Caco-2 (cell line): ENCODE data around the gene DYDC2. TPM values are rescaled to one million over a fixed set of nuclear protein-coding genes. Genes with fewer than 3 reads are reported as not detected.

Experiments
- BruUV-seq: library from RNA; stranded (reverse); fragments of 400-500 nt; replicated peaks from 2 replicates; lab custom pipeline; 2021; lab: Mats Ljungman, UMichigan
- CTCF ChIA-PET: fragments of 300-600 bp; sonication (Branson Sonifier 250); formaldehyde crosslinking; loops from one replicate; lab custom pipeline; 2022; ENCODE audit warnings: antibody characterized with exemption; lab: Charles Lee
- POLR2A ChIA-PET: fragments of 300-600 bp; sonication (Branson Sonifier 250); formaldehyde crosslinking; loops from one replicate; lab custom pipeline; 2022; ENCODE audit warnings: antibody characterized with exemption; lab: Charles Lee
- DNase-seq, 2 experiments: peaks; one replicate each; pipeline versions ENCODE4 v3.0.0 to v3.0.0-alpha.2; 2020 to 2022
- H3K27me3 ChIP-seq: replicated peaks from 2 replicates; pipeline ENCODE4 v1.6.0; 2011; ENCODE audit warnings: low read length; ENCODE audit not compliant: control insufficient read depth, insufficient read depth
- H3K36me3 ChIP-seq: 2 replicates; pipeline ENCODE4 v1.5.1; 2011; ENCODE audit warnings: low read length; ENCODE audit not compliant: control insufficient read depth, insufficient read depth
- H3K4me1 ChIP-seq: fragments of 250-450 bp; sonication (Bioruptor Pico); 2 replicates; pipeline ENCODE4 v1.5.1; 2020; ENCODE audit warnings: mild to moderate bottlenecking
- H3K4me3 ChIP-seq: 2 replicates; pipeline ENCODE4 v1.5.1; 2011; ENCODE audit warnings: low read depth, mild to moderate bottlenecking, control low read depth, low read length
- H3K9me3 ChIP-seq: fragments of 250-450 bp; sonication (Bioruptor Pico); 2 replicates; pipeline ENCODE4 v1.5.1; 2020; ENCODE audit warnings: mild to moderate bottlenecking, moderate library complexity
- H3K27ac Mint-ChIP-seq: one replicate; pipeline ENCODE4 v1.8.0; 2022; ENCODE audit warnings: mixed read lengths; ENCODE audit not compliant: unreplicated experiment
- H3K27me3 Mint-ChIP-seq: one replicate; pipeline ENCODE4 v1.8.0; 2022; ENCODE audit warnings: mixed read lengths; ENCODE audit not compliant: insufficient read depth, unreplicated experiment
- H3K36me3 Mint-ChIP-seq: one replicate; pipeline ENCODE4 v1.8.0; 2022; ENCODE audit warnings: mild to moderate bottlenecking, mixed read lengths; ENCODE audit not compliant: insufficient read depth, unreplicated experiment
- H3K4me1 Mint-ChIP-seq: one replicate; pipeline ENCODE4 v1.8.0; 2022; ENCODE audit warnings: low read depth, mixed read lengths; ENCODE audit not compliant: unreplicated experiment
- H3K4me3 Mint-ChIP-seq: one replicate; pipeline ENCODE4 v1.8.0; 2022; ENCODE audit warnings: mild to moderate bottlenecking, moderate library complexity, mixed read lengths; ENCODE audit not compliant: unreplicated experiment
- H3K9me3 Mint-ChIP-seq: one replicate; pipeline ENCODE4 v1.8.0; 2022; ENCODE audit warnings: mixed read lengths; ENCODE audit not compliant: unreplicated experiment
- intact Hi-C: fragments of 100-400 bp; cut with micrococcal nuclease; formaldehyde crosslinking; loops from one replicate; pipeline ENCODE4 v1.10.0; 2022; ENCODE audit not compliant: unreplicated experiment
- total RNA-seq: library from RNA; stranded (reverse); gene quantifications from 2 replicates; pipeline ENCODE4 v1.2.3, GENCODE V29; 2022
- TF ChIP-seq, protein P1 (sequence below), 2 experiments: fragments of 200-600 bp in 1 of 2; IDR thresholded peaks; 1 replicate in 1 of 2; 2 replicates in 1 of 2; pipeline versions ENCODE4 v1.5.1 to v1.8.0; 2011 to 2022; ENCODE audit warnings: antibody characterized with exemption in 1 of 2, control low read depth in 1 of 2, inconsistent platforms in 1 of 2, low read depth in 1 of 2, low read length in 1 of 2, mild to moderate bottlenecking in 1 of 2, moderate library complexity in 1 of 2; ENCODE audit not compliant: insufficient read depth in 1 of 2, severe bottlenecking in 1 of 2, unreplicated experiment in 1 of 2

The DYDC2 gene
- total RNA-seq, 1 experiment from 2014 or later: not detected

- TF ChIP-seq, protein P1, sequence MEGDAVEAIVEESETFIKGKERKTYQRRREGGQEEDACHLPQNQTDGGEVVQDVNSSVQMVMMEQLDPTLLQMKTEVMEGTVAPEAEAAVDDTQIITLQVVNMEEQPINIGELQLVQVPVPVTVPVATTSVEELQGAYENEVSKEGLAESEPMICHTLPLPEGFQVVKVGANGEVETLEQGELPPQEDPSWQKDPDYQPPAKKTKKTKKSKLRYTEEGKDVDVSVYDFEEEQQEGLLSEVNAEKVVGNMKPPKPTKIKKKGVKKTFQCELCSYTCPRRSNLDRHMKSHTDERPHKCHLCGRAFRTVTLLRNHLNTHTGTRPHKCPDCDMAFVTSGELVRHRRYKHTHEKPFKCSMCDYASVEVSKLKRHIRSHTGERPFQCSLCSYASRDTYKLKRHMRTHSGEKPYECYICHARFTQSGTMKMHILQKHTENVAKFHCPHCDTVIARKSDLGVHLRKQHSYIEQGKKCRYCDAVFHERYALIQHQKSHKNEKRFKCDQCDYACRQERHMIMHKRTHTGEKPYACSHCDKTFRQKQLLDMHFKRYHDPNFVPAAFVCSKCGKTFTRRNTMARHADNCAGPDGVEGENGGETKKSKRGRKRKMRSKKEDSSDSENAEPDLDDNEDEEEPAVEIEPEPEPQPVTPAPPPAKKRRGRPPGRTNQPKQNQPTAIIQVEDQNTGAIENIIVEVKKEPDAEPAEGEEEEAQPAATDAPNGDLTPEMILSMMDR (IDR thresholded peaks at IDR 0.05; ENCODE audit: insufficient read depth in 1 of 2, low read depth in 1 of 2, low read length in 1 of 2, severe bottlenecking in 1 of 2, unreplicated experiment in 1 of 2): no peak
- ChIA-PET CTCF (no interaction called here), POLR2A (no interaction called here)
- no peaks in the 10 kb centered on the region for H3K27me3 Mint-ChIP-seq
- H3K27me3 ChIP-seq: no peaks in the 10 kb centered on the region
- H3K4me1 ChIP-seq: peaks cover 7% of the 10 kb centered on the region; the same call in 1 of the 2 replicates
- intact Hi-C loops: no loop called here
- H3K4me1 Mint-ChIP-seq: no peaks in the 10 kb centered on the region
- no peaks in the 10 kb centered on the region for H3K36me3 ChIP-seq
- H3K9me3 ChIP-seq: no peaks in the 10 kb centered on the region
- H3K4me3 Mint-ChIP-seq: no peak overlapping the region
- H3K4me3 ChIP-seq: no peak overlapping the region
- DNase-seq: no peak
- no peak overlapping the region for H3K27ac Mint-ChIP-seq
- no peaks in the 10 kb centered on the region for H3K36me3 Mint-ChIP-seq
- no TSS peak for BruUV-seq
- no peaks in the 10 kb centered on the region for H3K9me3 Mint-ChIP-seq
Measured at GRCh38 chr10:80392250-80392649, 35.7 kb downstream of the DYDC2 start.

GRCh38 chr10:80394358-80394916 is 37.9 kb downstream of the DYDC2 start:
- ChIA-PET POLR2A (interaction anchor here (0.7 kb wide), 1 partner anchor 11 kb away, joined by 4 read pairs; no protein-coding TSS in a partner anchor), CTCF (no interaction called here)
- DNase-seq: no peak
- Histone ChIP-seq H3K4me1 (peaks cover 7% of the 10 kb centered on the region; the same call in 1 of the 2 replicates), H3K9me3 (no peaks in the 10 kb centered on the region), H3K27me3 (no peaks in the 10 kb centered on the region), H3K36me3 (no peaks in the 10 kb centered on the region), H3K4me3 (no peak overlapping the region)
- no peaks in the 10 kb centered on the region for H3K9me3 Mint-ChIP-seq
- no peak overlapping the region for H3K27ac Mint-ChIP-seq
- H3K27me3 Mint-ChIP-seq: no peaks in the 10 kb centered on the region
- H3K4me1 Mint-ChIP-seq: no peaks in the 10 kb centered on the region
- H3K36me3 Mint-ChIP-seq: no peaks in the 10 kb centered on the region
- no TSS peak for BruUV-seq
- TF ChIP-seq, protein P1 (IDR thresholded peaks at IDR 0.05; ENCODE audit: insufficient read depth in 1 of 2, low read depth in 1 of 2, low read length in 1 of 2, severe bottlenecking in 1 of 2, unreplicated experiment in 1 of 2): no peak
- intact Hi-C loops: no loop called here
- no peak overlapping the region for H3K4me3 Mint-ChIP-seq

- intact Hi-C loops: no loop called here
- TF ChIP-seq, protein P1 (IDR thresholded peaks at IDR 0.05; ENCODE audit: insufficient read depth in 1 of 2, low read depth in 1 of 2, low read length in 1 of 2, severe bottlenecking in 1 of 2, unreplicated experiment in 1 of 2): no peak
- DNase-seq: no peak
- Mint-ChIP-seq H3K9me3 (no peaks in the 10 kb centered on the region), H3K27me3 (no peaks in the 10 kb centered on the region), H3K4me1 (no peaks in the 10 kb centered on the region), H3K4me3 (no peak overlapping the region), H3K36me3 (no peaks in the 10 kb centered on the region), H3K27ac (no peak overlapping the region)
- H3K9me3 ChIP-seq: no peaks in the 10 kb centered on the region
- no TSS peak for BruUV-seq
- no peaks in the 10 kb centered on the region for H3K36me3 ChIP-seq
- H3K4me3 ChIP-seq: no peak overlapping the region
- ChIA-PET CTCF (no interaction called here), POLR2A (no interaction called here)
- H3K4me1 ChIP-seq: no peaks in the 10 kb centered on the region
- H3K27me3 ChIP-seq: no peaks in the 10 kb centered on the region
Measured at GRCh38 chr10:80397014-80397413, 40.4 kb downstream of the DYDC2 start.
